Gastroesophageal sphincter (tissue), 4 donors: ENCODE measurements around the gene DOCK6. TPM values are rescaled to one million over a fixed set of nuclear protein-coding genes. Genes with fewer than 3 reads are reported as not detected.

Experiments
- ATAC-seq: fragments of 150-250 bp; one replicate; pipeline ENCODE4 v1.9.1; 2016; ENCODE audit warnings: mild to moderate bottlenecking, moderate library complexity
- H3K27ac ChIP-seq, 4 donors: fragments of 200-600 bp; sonication (generic) in 3 of 4; 1 replicate in 3 of 4; 2 replicates in 1 of 4; pipeline ENCODE4 v1.5.1; 2016 to 2019
- H3K27me3 ChIP-seq: fragments of 200-600 bp; sonication (generic); one replicate; pipeline ENCODE4 v1.5.1; 2019
- H3K36me3 ChIP-seq, 2 donors: fragments of 200-600 bp; sonication (generic); one replicate each; pipeline ENCODE4 v1.5.1; 2019; ENCODE audit warnings: control low read depth in 1 of 2
- H3K4me1 ChIP-seq, 3 donors: fragments of 200-600 bp; sonication (generic); 1 replicate in 2 of 3; 2 replicates in 1 of 3; pipeline ENCODE4 v1.5.1; 2016 to 2019; ENCODE audit warnings: control low read depth in 2 of 3
- H3K4me3 ChIP-seq, 2 donors: fragments of 200-600 bp; sonication (generic); one replicate each; pipeline ENCODE4 v1.5.1; 2019; ENCODE audit warnings: mild to moderate bottlenecking in 1 of 2, moderate library complexity in 1 of 2
- H3K9me3 ChIP-seq, 3 donors: fragments of 200-600 bp; sonication (generic); one replicate each; pipeline ENCODE4 v1.5.1; 2017 to 2019; ENCODE audit warnings: control low read depth in 2 of 3
- CTCF ChIP-seq, 4 experiments: fragments of 200-600 bp in 2 of 4; fragments of 450-650 bp in 2 of 4; sonication (generic) in 1 of 4; IDR thresholded peaks; one replicate each; pipeline ENCODE4 v1.5.1; 2017 to 2019; ENCODE audit warnings: antibody characterized with exemption in 4 of 4, mild to moderate bottlenecking in 2 of 4, moderate library complexity in 2 of 4
- EP300 ChIP-seq: sonication (generic); formaldehyde crosslinking; IDR thresholded peaks from one replicate; pipeline ENCODE4 v1.6.1; 2017; ENCODE audit warnings: antibody characterized with exemption, mild to moderate bottlenecking
- POLR2A ChIP-seq, 2 donors: fragments of 450-650 bp; IDR thresholded peaks; one replicate each; pipeline ENCODE4 v1.6.1; 2017; ENCODE audit warnings: antibody characterized with exemption in 2 of 2, mild to moderate bottlenecking in 2 of 2, moderate library complexity in 1 of 2
- POLR2AphosphoS5 ChIP-seq: sonication (generic); formaldehyde crosslinking; IDR thresholded peaks from one replicate; pipeline ENCODE4 v1.6.1; 2017; ENCODE audit warnings: antibody characterized with exemption
- WGBS, 2 donors: methylation state at CpG; one replicate each; pipeline ENCODE4 v1.1.5; 2018; ENCODE audit warnings: low coverage in 1 of 2; 5-methylcytosine and 5-hydroxymethylcytosine counted together
- total RNA-seq, 4 donors: library from RNA; depleted of rRNA; stranded (reverse); fragments of >200 nt; gene quantifications; one replicate each; pipeline ENCODE4 v1.1.0, GENCODE V29; 2016

The DOCK6 gene
- total RNA-seq, 4 donors from 2014 or later: 18.5 to 43.1 (median 29.1) TPM

DNA sequence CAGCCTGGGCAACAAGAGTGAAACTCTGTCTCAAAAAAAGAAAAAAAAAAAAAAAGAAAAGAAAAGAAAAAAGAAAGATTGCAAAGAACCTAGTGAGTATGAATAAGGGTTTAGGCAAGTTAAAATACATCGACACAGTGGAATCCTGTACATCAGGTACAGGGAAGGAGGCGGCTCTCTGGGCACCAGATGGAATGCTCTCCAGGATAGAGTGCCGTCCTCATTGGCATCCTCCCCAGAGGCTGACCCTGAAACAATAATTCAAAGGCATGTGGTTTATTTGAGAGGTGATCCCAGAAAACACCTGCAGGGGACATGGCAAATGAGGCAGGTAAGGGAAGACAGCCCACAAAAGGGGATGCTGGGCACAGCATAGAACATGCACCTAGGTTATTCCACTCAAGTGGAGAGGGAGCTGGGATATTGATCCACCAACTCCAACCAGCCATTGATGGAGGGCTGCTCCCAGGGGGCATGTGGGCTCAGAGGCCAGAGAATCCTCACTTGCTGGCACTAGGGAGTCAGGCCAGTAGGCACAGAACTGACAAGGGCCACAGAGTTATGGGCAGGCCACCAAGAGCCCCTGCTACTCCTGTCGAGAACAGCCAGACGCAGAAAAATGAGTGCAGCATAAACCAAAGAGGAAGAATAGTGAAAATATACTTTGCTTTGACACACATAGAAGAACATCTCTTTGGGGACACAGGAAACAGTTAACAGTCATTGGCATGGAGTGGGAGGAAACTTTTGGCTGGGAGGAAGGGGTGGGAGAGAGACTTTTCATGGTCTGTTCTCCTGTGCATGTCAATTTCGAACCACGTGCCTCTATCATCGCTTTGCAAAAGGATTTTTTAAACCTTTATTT lies 37.9 kb upstream of the DOCK6 start:
- Histone ChIP-seq H3K4me1 (peaks cover 0 to 13% (median 0%) of the 10 kb centered on the region in 3 donors), H3K9me3 (no peaks in the 10 kb centered on the region), H3K27ac (no peak overlapping the region), H3K4me3 (no peak overlapping the region), H3K27me3 (peaks cover 4% of the 10 kb centered on the region), H3K36me3 (no peaks in the 10 kb centered on the region)
- WGBS, 2 donors: 66 to 82% methylated on average over 8 of the region's 8 CpGs
- ATAC-seq: no peak
- TF ChIP-seq POLR2A (IDR thresholded peaks at IDR 0.05) (no peak), CTCF (IDR thresholded peaks at IDR 0.05) (no peak), EP300 (no peak), POLR2AphosphoS5 (no peak)

DNA sequence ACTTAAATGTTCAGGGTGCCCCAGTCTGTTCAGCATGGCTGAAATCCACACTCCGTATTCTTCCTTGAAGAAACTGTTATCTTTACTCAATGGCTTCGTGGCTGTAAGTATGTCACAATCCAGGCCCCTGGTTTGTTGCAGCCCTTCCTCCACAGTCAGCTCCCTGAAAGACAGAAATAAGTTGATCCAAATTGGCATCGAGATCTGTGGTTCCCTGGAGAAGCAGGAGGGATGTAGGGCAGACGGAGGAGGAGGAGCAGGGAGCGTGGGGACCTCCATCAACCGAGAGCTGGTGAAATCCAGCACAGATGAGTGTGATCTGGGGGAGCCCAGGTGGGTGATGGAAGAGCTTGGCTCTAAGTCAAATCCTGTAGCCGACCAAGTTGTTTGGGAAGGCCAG lies 33.9 kb upstream of the DOCK6 start:
- Histone ChIP-seq H3K9me3 (no peaks in the 10 kb centered on the region), H3K4me3 (no peak overlapping the region), H3K36me3 (no peaks in the 10 kb centered on the region), H3K27ac (peak overlapping the region in 3 of 4 donors; percentile 48 to 71 (median 66)), H3K4me1 (peaks cover 0 to 26% (median 0%) of the 10 kb centered on the region in 3 donors), H3K27me3 (no peaks in the 10 kb centered on the region)
- 15 to 46% methylated on average over 5 of the region's 7 CpGs for WGBS, 2 donors
- peak; percentile 4 for TF ChIP-seq POLR2AphosphoS5
- no peak for TF ChIP-seq CTCF (IDR thresholded peaks at IDR 0.05)
- peak; percentile 40 for ATAC-seq

- H3K36me3 ChIP-seq: no peaks in the 10 kb centered on the region
- 100% methylated on average over 1 of the region's 8 CpGs; no CpG with 5 or more reads in 1 of the 2 donors for WGBS, 2 donors
- no peaks in the 10 kb centered on the region for H3K27me3 ChIP-seq
- no peak within 1 kb of the TSS for H3K4me3 ChIP-seq
- peak within 1 kb of the TSS in 3 of 4 donors; percentile 48 to 71 (median 66) for H3K27ac ChIP-seq
- no peak for TF ChIP-seq EP300
- peaks cover 0 to 26% (median 0%) of the 10 kb centered on the region in 3 donors for H3K4me1 ChIP-seq
- ATAC-seq: no peak
- no peaks in the 10 kb centered on the region for H3K9me3 ChIP-seq
These were observed 33.4 kb upstream of the DOCK6 start, which contains the start of gene TSPAN16 for GRCh38 chr19:11295665-11296245. Gene TSPAN16 (plus strand): TSS chr19:11296160. CDS start chr19:11296298, 138 bp downstream.

DNA sequence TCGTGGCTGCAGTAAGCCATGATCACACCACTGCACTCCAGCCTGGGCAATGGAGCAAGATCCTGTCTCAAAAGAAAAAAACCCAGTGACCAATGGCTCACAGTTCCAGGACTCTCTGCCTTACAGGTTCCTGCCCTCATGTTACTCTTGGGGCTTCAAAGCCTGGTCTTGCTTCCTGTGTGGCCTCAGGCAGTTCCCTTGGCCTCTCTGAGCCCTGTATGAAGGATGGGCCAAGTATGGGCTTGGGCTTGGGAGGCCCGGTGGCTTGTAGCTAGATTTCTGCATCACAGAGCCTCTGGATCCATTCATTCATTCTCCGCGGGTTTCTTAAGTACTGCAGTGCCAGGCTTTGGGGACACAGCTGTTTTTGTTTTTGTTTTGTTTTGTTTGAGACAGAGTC lies 32.9 kb upstream of the DOCK6 start:
- H3K27ac ChIP-seq: peak overlapping the region in 1 of 4 donors; percentile 60
- ATAC-seq: no peak
- no peaks in the 10 kb centered on the region for H3K36me3 ChIP-seq
- no peak overlapping the region for H3K4me3 ChIP-seq
- no peaks in the 10 kb centered on the region for H3K9me3 ChIP-seq
- no peak for TF ChIP-seq POLR2AphosphoS5
- no peak for TF ChIP-seq CTCF (IDR thresholded peaks at IDR 0.05)
- TF ChIP-seq EP300: no peak
- no peak for TF ChIP-seq POLR2A (IDR thresholded peaks at IDR 0.05)
- H3K27me3 ChIP-seq: no peaks in the 10 kb centered on the region
- WGBS, 2 donors: 90 to 93% methylated on average over 3 of the region's 4 CpGs
- peaks cover 0 to 26% (median 0%) of the 10 kb centered on the region in 3 donors for H3K4me1 ChIP-seq

GRCh38 chr19:11293433-11294389 lies 31.4 kb upstream of the DOCK6 start:
- H3K9me3 ChIP-seq: no peaks in the 10 kb centered on the region
- ATAC-seq: peak; percentile 95
- WGBS, 2 donors: 3 to 4% methylated on average over 14 to 26 of the region's 41 CpGs
- no peaks in the 10 kb centered on the region for H3K27me3 ChIP-seq
- H3K4me3 ChIP-seq: peak overlapping the region in 1 of 2 donors; percentile 33
- no peaks in the 10 kb centered on the region for H3K36me3 ChIP-seq
- peak overlapping the region in 3 of 4 donors; percentile 60 to 66 (median 64) for H3K27ac ChIP-seq
- peak; percentile 97 to 99 (median 98) for TF ChIP-seq CTCF (IDR thresholded peaks at IDR 0.05)
- peak; percentile 86 for TF ChIP-seq POLR2AphosphoS5
- no peak for TF ChIP-seq POLR2A (IDR thresholded peaks at IDR 0.05)
- peaks cover 0 to 26% (median 0%) of the 10 kb centered on the region in 3 donors for H3K4me1 ChIP-seq
